SK-N-SH (cell line): ENCODE results near the gene SRGAP3. TPM values are rescaled to one million over a fixed set of nuclear protein-coding genes. Genes with fewer than 3 reads are reported as not detected.

ENCODE experiments used
- CTCF ChIA-PET: fragments of 300-600, 350-600 bp; formaldehyde crosslinking; extraction: SDS; loops from one replicate; lab custom pipeline; 2021; lab: Yijun Ruan, JAX
- POLR2A ChIA-PET: fragments of 350-600 bp; sonication (Branson Sonifier 250); formaldehyde crosslinking; extraction: SDS; loops from one replicate; lab custom pipeline; 2020; ENCODE audit warnings: antibody characterized with exemption, inconsistent platforms; lab: Yijun Ruan, JAX
- DNase-seq: peaks from one replicate; pipeline ENCODE4 v3.0.0; 2012
- H2AFZ ChIP-seq: fragments of 200-600 bp; sonication (generic); 2 replicates; pipeline ENCODE4 v1.8.1; 2016; ENCODE audit warnings: antibody characterized with exemption, mild to moderate bottlenecking, low read depth
- H3F3A ChIP-seq: fragments of 200-600 bp; sonication (generic); replicated peaks from 2 replicates; pipeline ENCODE3; 2016; ENCODE audit warnings: antibody characterized with exemption, mild to moderate bottlenecking; ENCODE audit not compliant: insufficient read depth
- H3K27ac ChIP-seq, 2 experiments: fragments of 200-500 bp in 1 of 2; fragments of 200-600 bp in 1 of 2; sonication (Bioruptor generic) in 1 of 2; sonication (generic), shearing (Covaris generic) in 1 of 2; 2 replicates each; pipeline versions ENCODE4 v1.5.1 to v1.6.1; 2014 to 2016; ENCODE audit warnings: low read depth in 2 of 2, inconsistent platforms in 1 of 2, low read length in 1 of 2, mild to moderate bottlenecking in 1 of 2, mixed read lengths in 1 of 2
- H3K27me3 ChIP-seq: fragments of 200-600 bp; sonication (generic), shearing (Covaris generic); 2 replicates; pipeline ENCODE4 v1.6.1; 2016; ENCODE audit warnings: mixed run types; ENCODE audit not compliant: insufficient read depth
- H3K36me3 ChIP-seq, 2 experiments: fragments of 200-500 bp in 1 of 2; fragments of 200-600 bp in 1 of 2; sonication (Bioruptor generic) in 1 of 2; sonication (generic) in 1 of 2; replicated peaks in 1 of 2; 2 replicates each; pipeline versions ENCODE3 to v1.5.1; 2014 to 2016; ENCODE audit warnings: low read length in 1 of 2, mild to moderate bottlenecking in 1 of 2; ENCODE audit not compliant: insufficient read depth in 2 of 2, control insufficient read depth in 1 of 2
- H3K4me1 ChIP-seq, 2 experiments: fragments of 200-500 bp in 1 of 2; fragments of 200-600 bp in 1 of 2; sonication (Bioruptor generic) in 1 of 2; sonication (generic), shearing (Covaris generic) in 1 of 2; 2 replicates each; pipeline versions ENCODE4 v1.5.1 to v1.6.1; 2014 to 2016; ENCODE audit warnings: low read depth in 1 of 2, low read length in 1 of 2, mixed run types in 1 of 2; ENCODE audit not compliant: insufficient read depth in 2 of 2, control insufficient read depth in 1 of 2
- H3K4me2 ChIP-seq: fragments of 200-600 bp; sonication (generic), shearing (Covaris generic); 2 replicates; pipeline ENCODE4 v1.6.1; 2017; ENCODE audit warnings: mixed run types
- H3K4me3 ChIP-seq, 2 experiments: fragments of 200-500 bp in 1 of 2; fragments of 200-600 bp in 1 of 2; sonication (Bioruptor generic) in 1 of 2; sonication (generic), shearing (Covaris generic) in 1 of 2; 2 replicates each; pipeline versions ENCODE4 v1.5.1 to v1.8.1; 2014 to 2016; ENCODE audit warnings: low read depth in 2 of 2, inconsistent platforms in 1 of 2, low read length in 1 of 2, mild to moderate bottlenecking in 1 of 2, mixed read lengths in 1 of 2, moderate library complexity in 1 of 2
- H3K79me2 ChIP-seq: fragments of 200-600 bp; sonication (generic); 2 replicates; pipeline ENCODE4 v1.8.1; 2017; ENCODE audit warnings: mild to moderate bottlenecking; ENCODE audit not compliant: insufficient read depth
- H3K9ac ChIP-seq: fragments of 200-600 bp; sonication (generic); 2 replicates; pipeline ENCODE4 v1.6.1; 2017; ENCODE audit warnings: mixed run types
- H3K9me2 ChIP-seq: fragments of 200-600 bp; sonication (generic); 2 replicates; pipeline ENCODE4 v1.6.1; 2017; ENCODE audit warnings: mixed run types
- H3K9me3 ChIP-seq: fragments of 200-600 bp; sonication (generic); 2 replicates; pipeline ENCODE4 v1.6.1; 2017; ENCODE audit warnings: mixed run types, mild to moderate bottlenecking, moderate library complexity
- H4K20me1 ChIP-seq: fragments of 200-600 bp; sonication (generic); 2 replicates; pipeline ENCODE4 v1.6.1; 2017; ENCODE audit warnings: mild to moderate bottlenecking, mixed run types; ENCODE audit not compliant: insufficient read depth
- ELF1 ChIP-seq: IDR thresholded peaks from 2 replicates; pipeline ENCODE4 v1.4.0; 2012
- MXI1 ChIP-seq: IDR thresholded peaks from 2 replicates; pipeline ENCODE4 v1.6.1; 2012; ENCODE audit warnings: mild to moderate bottlenecking, low read depth, low read length, improper control_type of control experiment
- NFIC ChIP-seq: IDR thresholded peaks from 2 replicates; pipeline ENCODE4 v1.4.0; 2012; ENCODE audit warnings: borderline replicate concordance
- NRF1 ChIP-seq: IDR thresholded peaks from 2 replicates; pipeline ENCODE4 v1.6.1; 2012; ENCODE audit warnings: low read depth, mild to moderate bottlenecking, low read length
- RAD21 ChIP-seq: IDR thresholded peaks from 2 replicates; pipeline ENCODE4 v1.6.1; 2012; ENCODE audit warnings: mild to moderate bottlenecking, low read length
- RFX5 ChIP-seq: IDR thresholded peaks from 2 replicates; pipeline ENCODE4 v1.6.1; 2012; ENCODE audit warnings: mild to moderate bottlenecking, improper control_type of control experiment, low read length
- SIN3A ChIP-seq: IDR thresholded peaks from 2 replicates; pipeline ENCODE4 v1.6.1; 2012; ENCODE audit warnings: low read depth, mild to moderate bottlenecking, low read length, moderate library complexity, borderline replicate concordance
- SMC3 ChIP-seq: IDR thresholded peaks from 2 replicates; pipeline ENCODE4 v1.6.1; 2012; ENCODE audit warnings: low read depth, low read length, improper control_type of control experiment
- WGBS: methylation state at CpG from one replicate; pipeline ENCODE4 v1.1.6; 2017; ENCODE audit warnings: low lambda C conversion rate; 5-methylcytosine and 5-hydroxymethylcytosine counted together
- polyA plus RNA-seq, 3 experiments: library from polyadenylated mRNA; depleted of rRNA; stranded (reverse); fragments of >200 nt; gene quantifications; 2 replicates each; pipeline ENCODE4 v1.2.3, GENCODE V29; 2012
- TF ChIP-seq, protein P1 (sequence below): IDR thresholded peaks from 2 replicates; pipeline ENCODE4 v1.4.0; 2012; ENCODE audit warnings: low read depth, borderline replicate concordance
- TF ChIP-seq, protein P2 (sequence below): IDR thresholded peaks from 2 replicates; pipeline ENCODE4 v1.4.0; 2012; ENCODE audit warnings: low read depth, borderline replicate concordance

SRGAP3 gene
- polyA plus RNA-seq, 1 of the 3 experiments (the other 2 are of a cell fraction) = 2.8 TPM

DNA sequence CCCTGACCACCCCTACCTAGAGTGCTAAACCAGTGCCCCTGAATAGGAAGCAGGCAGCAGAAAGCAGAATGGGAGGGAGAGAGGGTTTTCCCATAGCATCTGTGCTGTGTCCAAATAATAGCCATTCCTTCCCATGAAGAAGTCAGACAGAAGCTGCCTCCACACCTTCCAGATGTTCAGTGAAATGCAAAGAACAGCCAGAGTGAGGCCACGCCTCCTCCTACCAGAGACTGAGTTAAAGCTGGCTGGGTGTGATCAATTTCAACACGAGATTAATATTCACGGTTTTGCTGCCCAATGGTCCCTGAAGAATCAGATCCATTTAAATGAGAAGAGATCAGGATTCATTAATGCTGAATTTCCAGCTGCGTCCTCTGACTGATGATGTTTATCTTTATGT, 111.8 kb downstream of the SRGAP3 start:
- Histone ChIP-seq H3K9me3 (no peaks in the 10 kb centered on the region), H3K36me3 (no peaks in the 10 kb centered on the region), H3K79me2 (no peaks in the 10 kb centered on the region), H4K20me1 (no peaks in the 10 kb centered on the region), H3K27me3 (no peaks in the 10 kb centered on the region), H3K27ac (no peak overlapping the region), H3K4me2 (no peak overlapping the region), H3F3A (no peaks in the 10 kb centered on the region), H3K4me3 (no peak overlapping the region), H3K9me2 (no peaks in the 10 kb centered on the region), H3K4me1 (peaks cover 0 to 18% of the 10 kb centered on the region in 2 experiments; a peak in 2 of 4 replicates), H2AFZ (no peak overlapping the region), H3K9ac (no peak overlapping the region)
- POLR2A ChIA-PET = no interaction called here
- 35% methylated on average over 4 of the region's 4 CpGs for WGBS
- TF ChIP-seq NFIC (no peak), SMC3 (no peak), NRF1 (no peak), RAD21 (no peak), RFX5 (no peak), MXI1 (no peak), ELF1 (no peak), SIN3A (no peak)
- peak; percentile 40 for DNase-seq
- CTCF ChIA-PET = interaction anchor here (0.7 to 2.4 kb wide), 3 partner anchors 26 to 165 kb away, joined by 3 to 12 read pairs (median 3); no protein-coding TSS in a partner anchor

DNA sequence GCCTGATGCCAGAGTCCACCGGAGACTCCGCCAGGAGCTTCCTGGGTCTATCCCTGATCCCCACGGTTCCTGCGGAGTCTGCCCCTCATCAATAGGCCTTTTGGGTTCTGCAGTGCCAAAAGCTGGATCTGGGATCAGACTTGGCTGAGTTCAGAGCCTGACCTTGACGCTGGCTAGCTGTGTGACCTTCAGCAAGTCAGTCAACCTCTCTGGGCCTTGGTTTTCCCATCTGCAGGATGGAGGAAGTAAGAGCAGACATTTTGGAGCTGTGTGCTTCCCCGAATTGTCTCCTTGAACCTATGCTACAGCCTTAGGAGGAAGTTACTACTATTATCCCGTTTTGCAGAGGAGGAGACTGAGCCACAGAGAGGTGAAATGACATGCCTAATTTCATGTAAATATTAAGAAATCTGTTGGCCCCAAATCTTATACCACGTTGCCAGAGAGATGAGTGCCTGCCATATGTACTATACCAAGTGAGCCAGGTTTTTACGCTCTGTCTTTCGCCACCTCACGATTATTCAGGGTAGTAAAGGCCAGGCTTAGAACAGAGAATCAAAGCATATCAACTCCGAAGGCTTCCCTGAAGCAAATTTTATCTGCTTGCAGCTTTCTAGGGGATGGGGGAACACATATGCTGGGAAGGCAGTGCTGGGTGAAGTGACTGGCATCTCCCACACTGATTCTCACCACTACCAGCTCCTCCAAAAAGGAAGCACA, 112.5 kb downstream of the SRGAP3 start:
- Histone ChIP-seq H3K36me3 (no peaks in the 10 kb centered on the region), H3K79me2 (no peaks in the 10 kb centered on the region), H3K4me1 (peaks cover 0 to 18% of the 10 kb centered on the region in 2 experiments; a peak in 2 of 4 replicates), H3K9me3 (no peaks in the 10 kb centered on the region), H4K20me1 (no peaks in the 10 kb centered on the region), H3K27me3 (no peaks in the 10 kb centered on the region), H3F3A (no peaks in the 10 kb centered on the region), H3K9ac (no peak overlapping the region), H3K9me2 (no peaks in the 10 kb centered on the region), H2AFZ (no peak overlapping the region), H3K27ac (no peak overlapping the region), H3K4me2 (no peak overlapping the region), H3K4me3 (no peak overlapping the region)
- CTCF ChIA-PET = interaction anchor here (0.7 to 2.4 kb wide), 4 partner anchors 26 to 165 kb away, joined by 3 to 12 read pairs (median 6); no protein-coding TSS in a partner anchor
- 72% methylated on average over 12 of the region's 12 CpGs for WGBS
- no peak for DNase-seq
- TF ChIP-seq, protein P1, sequence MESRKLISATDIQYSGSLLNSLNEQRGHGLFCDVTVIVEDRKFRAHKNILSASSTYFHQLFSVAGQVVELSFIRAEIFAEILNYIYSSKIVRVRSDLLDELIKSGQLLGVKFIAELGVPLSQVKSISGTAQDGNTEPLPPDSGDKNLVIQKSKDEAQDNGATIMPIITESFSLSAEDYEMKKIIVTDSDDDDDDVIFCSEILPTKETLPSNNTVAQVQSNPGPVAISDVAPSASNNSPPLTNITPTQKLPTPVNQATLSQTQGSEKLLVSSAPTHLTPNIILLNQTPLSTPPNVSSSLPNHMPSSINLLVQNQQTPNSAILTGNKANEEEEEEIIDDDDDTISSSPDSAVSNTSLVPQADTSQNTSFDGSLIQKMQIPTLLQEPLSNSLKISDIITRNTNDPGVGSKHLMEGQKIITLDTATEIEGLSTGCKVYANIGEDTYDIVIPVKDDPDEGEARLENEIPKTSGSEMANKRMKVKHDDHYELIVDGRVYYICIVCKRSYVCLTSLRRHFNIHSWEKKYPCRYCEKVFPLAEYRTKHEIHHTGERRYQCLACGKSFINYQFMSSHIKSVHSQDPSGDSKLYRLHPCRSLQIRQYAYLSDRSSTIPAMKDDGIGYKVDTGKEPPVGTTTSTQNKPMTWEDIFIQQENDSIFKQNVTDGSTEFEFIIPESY = no peak
- TF ChIP-seq SIN3A = no peak
- TF ChIP-seq, protein P2, sequence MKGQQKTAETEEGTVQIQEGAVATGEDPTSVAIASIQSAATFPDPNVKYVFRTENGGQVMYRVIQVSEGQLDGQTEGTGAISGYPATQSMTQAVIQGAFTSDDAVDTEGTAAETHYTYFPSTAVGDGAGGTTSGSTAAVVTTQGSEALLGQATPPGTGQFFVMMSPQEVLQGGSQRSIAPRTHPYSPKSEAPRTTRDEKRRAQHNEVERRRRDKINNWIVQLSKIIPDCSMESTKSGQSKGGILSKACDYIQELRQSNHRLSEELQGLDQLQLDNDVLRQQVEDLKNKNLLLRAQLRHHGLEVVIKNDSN = no peak
- POLR2A ChIA-PET = no interaction called here
